HepG2 (cell line): ENCODE data around the gene F2RL3. TPM values are rescaled to one million over a fixed set of nuclear protein-coding genes. Genes with fewer than 3 reads are reported as not detected.

Source experiments
- CHCHD3 ChIP-seq: sonication (generic); formaldehyde crosslinking; IDR thresholded peaks from 2 replicates; pipeline ENCODE4 v1.8.0; 2022; ENCODE audit warnings: mild to moderate bottlenecking, missing genetic modification reagents, moderate library complexity
- ELF3 ChIP-seq: IDR thresholded peaks from 2 replicates; pipeline ENCODE4 v1.6.1; 2016; ENCODE audit warnings: missing genetic modification reagents, missing compliant biosample characterization
- KDM1A ChIP-seq: IDR thresholded peaks from 2 replicates; pipeline ENCODE4 v1.6.1; 2016; ENCODE audit warnings: missing compliant biosample characterization
- MTF2 ChIP-seq: sonication (generic); formaldehyde crosslinking; IDR thresholded peaks from 2 replicates; pipeline ENCODE4 v1.5.0; 2020; ENCODE audit warnings: missing genetic modification reagents, borderline replicate concordance
- PPARG ChIP-seq: conservative IDR thresholded peaks from 2 replicates; pipeline ENCODE4 v1.6.1; 2016; ENCODE audit warnings: missing biosample characterization, missing genetic modification reagents
- RORA ChIP-seq: sonication (generic); formaldehyde crosslinking; IDR thresholded peaks from 2 replicates; pipeline ENCODE4 v1.5.0; 2020; ENCODE audit warnings: mild to moderate bottlenecking, missing genetic modification reagents, moderate library complexity
- SATB2 ChIP-seq: sonication (generic); formaldehyde crosslinking; IDR thresholded peaks from 2 replicates; pipeline ENCODE4 v1.5.0; 2020; ENCODE audit warnings: missing genetic modification reagents
- SMC3 ChIP-seq: IDR thresholded peaks from 2 replicates; pipeline ENCODE4 v1.6.1; 2011; ENCODE audit warnings: low read length, improper control_type of control experiment
- STAG1 ChIP-seq: sonication (generic); formaldehyde crosslinking; IDR thresholded peaks from 2 replicates; pipeline ENCODE4 v1.4.0; 2020; ENCODE audit warnings: missing genetic modification reagents
- TIGD3 ChIP-seq: sonication (generic); formaldehyde crosslinking; IDR thresholded peaks from 2 replicates; pipeline ENCODE4 v1.5.1; 2020; ENCODE audit warnings: mild to moderate bottlenecking, missing genetic modification reagents, borderline replicate concordance
- ZBTB38 ChIP-seq: sonication (generic); formaldehyde crosslinking; IDR thresholded peaks from 2 replicates; pipeline ENCODE4 v1.5.1; 2020; ENCODE audit warnings: mild to moderate bottlenecking, missing genetic modification reagents
- ZFP36 ChIP-seq: fragments of 150-350 bp; IDR thresholded peaks from 2 replicates; pipeline ENCODE4 v1.6.1; 2018; ENCODE audit warnings: borderline replicate concordance, low read length, low read depth; ENCODE audit not compliant: partially characterized antibody
- ZNF138 ChIP-seq: sonication (generic); formaldehyde crosslinking; IDR thresholded peaks from 2 replicates; pipeline ENCODE4 v1.5.0; 2020; ENCODE audit warnings: mild to moderate bottlenecking, low read depth, missing genetic modification reagents
- ZNF44 ChIP-seq: sonication (generic); formaldehyde crosslinking; IDR thresholded peaks from 2 replicates; pipeline ENCODE4 v1.5.1; 2020; ENCODE audit warnings: mild to moderate bottlenecking, missing genetic modification reagents
- ZNF501 ChIP-seq: sonication (generic); formaldehyde crosslinking; IDR thresholded peaks from 2 replicates; pipeline ENCODE4 v1.5.1; 2020; ENCODE audit warnings: mild to moderate bottlenecking, moderate library complexity, missing genetic modification reagents
- polyA plus RNA-seq, 8 experiments: library from polyadenylated mRNA; depleted of rRNA in 3 of 8; stranded (reverse) in 7 of 8; unstranded in 1 of 8; fragments of >200 nt; fragmentation: Illumina TruSeq in 4 of 8; extraction: Trizol in 4 of 8; gene quantifications; 2 replicates each; pipeline versions ENCODE4 v1.2.1 to v1.2.3, GENCODE V29; 2011 to 2016; ENCODE audit warnings: low read depth in 4 of 8, missing spikeins in 1 of 8, mixed read lengths in 1 of 8; ENCODE audit not compliant: insufficient read depth in 1 of 8
- total RNA-seq, 5 experiments: library from RNA; depleted of rRNA; stranded (reverse); fragments of >200 nt; fragmentation: Illumina TruSeq; extraction: Trizol; gene quantifications; 2 replicates each; pipeline ENCODE4 v1.2.3, GENCODE V29; 2016; ENCODE audit warnings: low read depth in 1 of 5
- TF ChIP-seq, protein P1 (sequence below): sonication (generic); formaldehyde crosslinking; IDR thresholded peaks from 2 replicates; pipeline ENCODE4 v1.4.0; 2020; ENCODE audit warnings: missing genetic modification reagents, mild to moderate bottlenecking, borderline replicate concordance
- TF ChIP-seq, protein P2 (sequence below): sonication (generic); formaldehyde crosslinking; IDR thresholded peaks from 2 replicates; pipeline ENCODE4 v1.5.1; 2020; ENCODE audit warnings: missing genetic modification reagents, mild to moderate bottlenecking, borderline replicate concordance
- TF ChIP-seq, protein P3 (sequence below): sonication (generic); formaldehyde crosslinking; IDR thresholded peaks from 2 replicates; pipeline ENCODE4 v1.4.0; 2020; ENCODE audit warnings: missing genetic modification reagents
- TF ChIP-seq, protein P4 (sequence below): IDR thresholded peaks from 2 replicates; pipeline ENCODE4 v1.6.1; 2016; ENCODE audit warnings: low read depth
- TF ChIP-seq, protein P5 (sequence below): sonication (generic); formaldehyde crosslinking; IDR thresholded peaks from 2 replicates; pipeline ENCODE4 v1.5.0; 2020; ENCODE audit warnings: mild to moderate bottlenecking, missing genetic modification reagents, moderate library complexity

The F2RL3 gene
- total and polyA plus RNA-seq, 2 of the 13 experiments (the other 11 are each of a cell fraction or from before 2014, with no cell fraction given): not detected

- TF ChIP-seq, protein P1, sequence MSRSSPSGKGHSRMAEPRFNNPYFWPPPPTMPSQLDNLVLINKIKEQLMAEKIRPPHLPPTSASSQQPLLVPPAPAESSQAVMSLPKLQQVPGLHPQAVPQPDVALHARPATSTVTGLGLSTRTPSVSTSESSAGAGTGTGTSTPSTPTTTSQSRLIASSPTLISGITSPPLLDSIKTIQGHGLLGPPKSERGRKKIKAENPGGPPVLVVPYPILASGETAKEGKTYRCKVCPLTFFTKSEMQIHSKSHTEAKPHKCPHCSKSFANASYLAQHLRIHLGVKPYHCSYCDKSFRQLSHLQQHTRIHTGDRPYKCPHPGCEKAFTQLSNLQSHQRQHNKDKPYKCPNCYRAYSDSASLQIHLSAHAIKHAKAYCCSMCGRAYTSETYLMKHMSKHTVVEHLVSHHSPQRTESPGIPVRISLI (CRISPR knock-in tag): peak; percentile 93
- TF ChIP-seq CHCHD3 (CRISPR knock-in tag): no peak
- peak; percentile 75 for TF ChIP-seq STAG1 (CRISPR knock-in tag)
- TF ChIP-seq, protein P2, sequence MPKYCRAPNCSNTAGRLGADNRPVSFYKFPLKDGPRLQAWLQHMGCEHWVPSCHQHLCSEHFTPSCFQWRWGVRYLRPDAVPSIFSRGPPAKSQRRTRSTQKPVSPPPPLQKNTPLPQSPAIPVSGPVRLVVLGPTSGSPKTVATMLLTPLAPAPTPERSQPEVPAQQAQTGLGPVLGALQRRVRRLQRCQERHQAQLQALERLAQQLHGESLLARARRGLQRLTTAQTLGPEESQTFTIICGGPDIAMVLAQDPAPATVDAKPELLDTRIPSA: no peak
- TF ChIP-seq KDM1A (CRISPR knock-in tag): no peak
- no peak for TF ChIP-seq ZNF138 (CRISPR knock-in tag)
- TF ChIP-seq ZBTB38 (CRISPR knock-in tag): no peak
- no peak for TF ChIP-seq ELF3 (CRISPR knock-in tag)
- TF ChIP-seq SMC3: peak; percentile 59
- TF ChIP-seq ZNF44 (CRISPR knock-in tag): no peak
- TF ChIP-seq MTF2 (CRISPR knock-in tag): no peak
- no peak for TF ChIP-seq SATB2 (CRISPR knock-in tag)
- no peak for TF ChIP-seq ZNF501 (CRISPR knock-in tag)
- TF ChIP-seq, protein P3, sequence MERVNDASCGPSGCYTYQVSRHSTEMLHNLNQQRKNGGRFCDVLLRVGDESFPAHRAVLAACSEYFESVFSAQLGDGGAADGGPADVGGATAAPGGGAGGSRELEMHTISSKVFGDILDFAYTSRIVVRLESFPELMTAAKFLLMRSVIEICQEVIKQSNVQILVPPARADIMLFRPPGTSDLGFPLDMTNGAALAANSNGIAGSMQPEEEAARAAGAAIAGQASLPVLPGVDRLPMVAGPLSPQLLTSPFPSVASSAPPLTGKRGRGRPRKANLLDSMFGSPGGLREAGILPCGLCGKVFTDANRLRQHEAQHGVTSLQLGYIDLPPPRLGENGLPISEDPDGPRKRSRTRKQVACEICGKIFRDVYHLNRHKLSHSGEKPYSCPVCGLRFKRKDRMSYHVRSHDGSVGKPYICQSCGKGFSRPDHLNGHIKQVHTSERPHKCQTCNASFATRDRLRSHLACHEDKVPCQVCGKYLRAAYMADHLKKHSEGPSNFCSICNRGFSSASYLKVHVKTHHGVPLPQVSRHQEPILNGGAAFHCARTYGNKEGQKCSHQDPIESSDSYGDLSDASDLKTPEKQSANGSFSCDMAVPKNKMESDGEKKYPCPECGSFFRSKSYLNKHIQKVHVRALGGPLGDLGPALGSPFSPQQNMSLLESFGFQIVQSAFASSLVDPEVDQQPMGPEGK: 0 out of 2 replicates have a peak, but pooled peaks have one; percentile 15
- TF ChIP-seq PPARG (CRISPR knock-in tag): no peak
- TF ChIP-seq ZFP36: no peak
- TF ChIP-seq, protein P4, sequence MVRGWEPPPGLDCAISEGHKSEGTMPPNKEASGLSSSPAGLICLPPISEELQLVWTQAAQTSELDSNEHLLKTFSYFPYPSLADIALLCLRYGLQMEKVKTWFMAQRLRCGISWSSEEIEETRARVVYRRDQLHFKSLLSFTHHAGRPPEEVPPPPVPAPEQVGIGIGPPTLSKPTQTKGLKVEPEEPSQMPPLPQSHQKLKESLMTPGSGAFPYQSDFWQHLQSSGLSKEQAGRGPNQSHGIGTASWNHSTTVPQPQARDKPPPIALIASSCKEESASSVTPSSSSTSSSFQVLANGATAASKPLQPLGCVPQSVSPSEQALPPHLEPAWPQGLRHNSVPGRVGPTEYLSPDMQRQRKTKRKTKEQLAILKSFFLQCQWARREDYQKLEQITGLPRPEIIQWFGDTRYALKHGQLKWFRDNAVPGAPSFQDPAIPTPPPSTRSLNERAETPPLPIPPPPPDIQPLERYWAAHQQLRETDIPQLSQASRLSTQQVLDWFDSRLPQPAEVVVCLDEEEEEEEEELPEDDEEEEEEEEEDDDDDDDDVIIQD: no peak
- no peak for TF ChIP-seq RORA (CRISPR knock-in tag)
- TF ChIP-seq, protein P5, sequence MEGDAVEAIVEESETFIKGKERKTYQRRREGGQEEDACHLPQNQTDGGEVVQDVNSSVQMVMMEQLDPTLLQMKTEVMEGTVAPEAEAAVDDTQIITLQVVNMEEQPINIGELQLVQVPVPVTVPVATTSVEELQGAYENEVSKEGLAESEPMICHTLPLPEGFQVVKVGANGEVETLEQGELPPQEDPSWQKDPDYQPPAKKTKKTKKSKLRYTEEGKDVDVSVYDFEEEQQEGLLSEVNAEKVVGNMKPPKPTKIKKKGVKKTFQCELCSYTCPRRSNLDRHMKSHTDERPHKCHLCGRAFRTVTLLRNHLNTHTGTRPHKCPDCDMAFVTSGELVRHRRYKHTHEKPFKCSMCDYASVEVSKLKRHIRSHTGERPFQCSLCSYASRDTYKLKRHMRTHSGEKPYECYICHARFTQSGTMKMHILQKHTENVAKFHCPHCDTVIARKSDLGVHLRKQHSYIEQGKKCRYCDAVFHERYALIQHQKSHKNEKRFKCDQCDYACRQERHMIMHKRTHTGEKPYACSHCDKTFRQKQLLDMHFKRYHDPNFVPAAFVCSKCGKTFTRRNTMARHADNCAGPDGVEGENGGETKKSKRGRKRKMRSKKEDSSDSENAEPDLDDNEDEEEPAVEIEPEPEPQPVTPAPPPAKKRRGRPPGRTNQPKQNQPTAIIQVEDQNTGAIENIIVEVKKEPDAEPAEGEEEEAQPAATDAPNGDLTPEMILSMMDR (CRISPR knock-in tag): peak; percentile 73
- no peak for TF ChIP-seq TIGD3
These were observed 10.8 kb downstream of the F2RL3 start (continued) for GRCh38 chr19:16899566-16900075.
